Spleen (tissue), 7 donors: ENCODE measurements around the gene FETUB.

Experiments
- CTCF ChIP-seq, 11 experiments: fragments of 200-600 bp in 7 of 11; fragments of 450-650 bp in 4 of 11; sonication (generic) in 4 of 11; IDR thresholded peaks in 8 of 11; conservative IDR thresholded peaks in 3 of 11; 1 replicate in 7 of 11; 2 replicates in 4 of 11; pipeline versions ENCODE4 v1.4.0 to v1.8.0; 2016 to 2021; ENCODE audit warnings: antibody characterized with exemption in 11 of 11, inconsistent platforms in 4 of 11, mild to moderate bottlenecking in 1 of 11
- POLR2A ChIP-seq, 3 donors: fragments of 450-650 bp; IDR thresholded peaks; one replicate each; pipeline ENCODE4 v1.5.1; 2017; ENCODE audit warnings: antibody characterized with exemption in 3 of 3, mild to moderate bottlenecking in 1 of 3
- POLR2AphosphoS5 ChIP-seq, 3 donors: sonication (generic); formaldehyde crosslinking; IDR thresholded peaks; one replicate each; pipeline ENCODE4 v1.5.1; 2017; ENCODE audit warnings: antibody characterized with exemption in 3 of 3
- donor health status: DM: no; HTN: no; CAD: no; lungs with moderate emphysema.
- donor health status: DM: no; HTN: no; CAD: no.
- donor health status: DM: no; HTN: no; CAD: no.

- TF ChIP-seq CTCF (IDR thresholded peaks at IDR 0.05 in 8 of 11, conservative IDR thresholded peaks at IDR 0.05 in 3 of 11) (no peak), POLR2AphosphoS5 (IDR thresholded peaks at IDR 0.05) (no peak), POLR2A (IDR thresholded peaks at IDR 0.05) (no peak)
Observed at GRCh38 chr3:186612721-186613636, 27.2 kb upstream of the FETUB start, which contains the start of gene AHSG.
